Posterior cingulate gyrus (tissue), 11 donors: ENCODE data around the gene PHLDA2.
A peak's percentile ranks its signal among the peaks of the same experiment; 100 is the strongest.
"Not testable (repeated sequence)": the region's sequence is repeated elsewhere in the genome, so short reads cannot be mapped to it uniquely, and the experiment has no call there.

ENCODE experiments used
- DNase-seq, 10 donors: peaks; one replicate each; pipeline versions ENCODE4 v3.0.0 to v3.0.0-alpha.2; 2020 to 2021; ENCODE audit warnings: mixed read lengths in 3 of 10
- intact Hi-C: fragments of 100-400 bp; cut with DNase I; formaldehyde crosslinking; loops from one replicate; pipeline ENCODE4 v1.15.1; 2023

Gene PHLDA2

DNA sequence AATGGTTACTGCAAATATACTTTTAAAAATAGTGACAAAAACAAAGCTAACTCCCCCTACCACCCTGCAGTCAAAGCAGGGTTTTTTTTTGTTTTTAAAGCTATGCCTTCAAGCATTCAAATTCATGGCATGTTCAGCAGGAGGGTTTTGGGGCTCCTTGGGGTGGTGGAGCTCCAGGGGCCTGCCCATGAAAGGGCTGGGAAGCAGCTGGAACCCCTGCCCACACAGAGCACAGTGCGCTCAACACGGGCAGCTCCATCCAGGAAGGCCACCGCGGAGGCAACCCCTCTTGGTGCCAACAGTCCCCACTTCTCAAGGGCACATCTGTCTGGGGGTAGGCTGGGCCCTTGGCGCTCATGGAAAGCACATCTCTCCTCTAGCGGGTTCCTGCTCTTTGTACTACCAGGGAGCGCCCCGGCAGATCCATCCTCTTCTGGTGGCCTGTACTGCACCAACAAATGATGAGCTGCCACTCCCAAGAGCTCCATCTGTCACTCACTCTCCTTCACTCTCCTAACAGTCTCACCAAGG is 16.6 kb upstream of the PHLDA2 start:
- intact Hi-C loops = no loop called here
- peak in 1 of 10 donors; percentile 82 for DNase-seq

GRCh38 chr11:2945031-2945756 is 16.0 kb upstream of the PHLDA2 start:
- peak; percentile 84 to 99 (median 94) for DNase-seq
- intact Hi-C loops = no loop called here

GRCh38 chr11:2944530-2944929 is 15.3 kb upstream of the PHLDA2 start:
- intact Hi-C loops = no loop called here
- DNase-seq = peak in 1 of 10 donors; percentile 81

DNA sequence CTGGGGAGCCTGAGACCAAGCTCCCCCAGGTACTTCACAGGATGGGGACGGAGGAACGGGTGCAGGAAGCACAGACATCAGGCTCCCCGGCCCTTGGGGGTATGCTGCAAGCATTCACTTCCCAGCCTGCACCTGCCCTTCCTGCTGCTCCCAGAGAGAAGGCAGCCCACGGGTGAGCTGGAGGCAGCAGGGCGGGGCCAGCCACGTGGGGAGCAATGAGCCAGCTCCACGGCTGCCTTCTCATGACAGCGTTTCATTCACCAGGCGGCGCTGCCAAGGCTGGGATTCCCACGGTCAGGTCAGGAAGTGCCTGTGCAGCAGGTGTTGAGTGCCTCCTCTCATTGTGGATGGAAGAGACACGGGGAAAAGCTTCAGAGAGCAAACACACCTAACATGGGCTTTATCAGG is 14.5 kb upstream of the PHLDA2 start:
- intact Hi-C loops = no loop called here
- DNase-seq = peak in 2 of 10 donors; percentile 54 to 87

DNA sequence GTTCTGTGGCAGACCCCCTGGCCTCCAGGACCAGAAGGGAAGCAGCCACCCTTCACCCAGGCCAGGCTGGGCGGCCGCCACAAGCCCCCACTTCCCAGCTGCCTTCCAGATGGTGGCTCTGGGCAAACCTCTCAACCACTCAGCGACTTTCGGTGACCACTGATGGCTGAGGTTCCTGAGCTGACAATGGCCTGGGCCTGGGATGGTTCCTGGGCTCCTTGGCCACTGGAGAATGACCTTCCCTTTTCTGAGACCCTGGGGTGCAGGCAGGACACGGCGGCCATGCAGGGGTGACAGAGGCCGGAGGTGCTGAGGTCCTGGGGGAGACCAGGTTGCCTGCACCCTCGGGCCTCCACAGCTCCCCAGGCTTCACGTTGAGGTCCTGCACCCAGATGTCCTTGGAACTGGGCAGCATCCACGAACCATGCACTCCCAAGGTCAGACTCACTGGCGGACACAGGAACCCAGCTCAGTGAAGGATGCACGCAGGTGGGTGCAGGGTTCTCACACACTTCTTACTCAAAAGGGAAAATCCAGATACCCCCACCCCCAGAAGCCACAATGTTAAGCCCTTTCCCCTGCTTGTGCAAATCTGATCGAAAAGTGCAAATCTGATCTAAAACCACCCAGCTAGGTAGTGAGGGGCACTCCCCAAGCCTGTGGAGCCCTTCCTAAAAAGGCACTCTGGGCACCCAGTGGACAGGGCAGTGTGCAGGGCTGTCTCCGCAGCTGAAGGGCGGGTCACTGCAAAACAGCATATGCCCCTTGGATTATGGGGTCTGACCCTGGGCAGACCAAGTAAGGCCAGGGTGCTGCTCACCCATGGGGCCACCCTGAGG is 13.9 kb upstream of the PHLDA2 start:
- peak in 2 of 10 donors; percentile 67 to 70 for DNase-seq
- intact Hi-C loops = no loop called here

DNA sequence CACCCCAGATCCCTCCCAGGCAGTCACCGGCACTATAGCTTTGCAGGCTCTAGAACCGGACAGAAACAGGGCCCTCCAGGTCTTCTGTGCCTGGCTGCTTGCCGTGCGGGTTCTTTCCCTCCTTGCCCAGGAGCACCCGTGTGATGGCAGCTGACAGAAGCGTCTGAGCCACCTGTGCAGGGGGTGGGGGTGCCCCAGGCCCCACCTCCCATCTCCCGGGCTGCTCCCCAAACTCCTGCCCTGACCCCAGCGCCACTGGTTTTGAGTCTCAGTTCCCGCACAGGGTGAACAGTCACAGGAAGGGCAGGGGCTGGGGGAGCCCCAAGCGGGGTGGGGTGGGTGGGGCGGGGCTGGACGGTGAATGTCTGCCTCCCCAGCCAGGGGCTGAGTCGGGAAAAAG is 13.2 kb upstream of the PHLDA2 start:
- DNase-seq = peak in 3 of 10 donors; percentile 40 to 83 (median 49)
- intact Hi-C loops = no loop called here

DNA sequence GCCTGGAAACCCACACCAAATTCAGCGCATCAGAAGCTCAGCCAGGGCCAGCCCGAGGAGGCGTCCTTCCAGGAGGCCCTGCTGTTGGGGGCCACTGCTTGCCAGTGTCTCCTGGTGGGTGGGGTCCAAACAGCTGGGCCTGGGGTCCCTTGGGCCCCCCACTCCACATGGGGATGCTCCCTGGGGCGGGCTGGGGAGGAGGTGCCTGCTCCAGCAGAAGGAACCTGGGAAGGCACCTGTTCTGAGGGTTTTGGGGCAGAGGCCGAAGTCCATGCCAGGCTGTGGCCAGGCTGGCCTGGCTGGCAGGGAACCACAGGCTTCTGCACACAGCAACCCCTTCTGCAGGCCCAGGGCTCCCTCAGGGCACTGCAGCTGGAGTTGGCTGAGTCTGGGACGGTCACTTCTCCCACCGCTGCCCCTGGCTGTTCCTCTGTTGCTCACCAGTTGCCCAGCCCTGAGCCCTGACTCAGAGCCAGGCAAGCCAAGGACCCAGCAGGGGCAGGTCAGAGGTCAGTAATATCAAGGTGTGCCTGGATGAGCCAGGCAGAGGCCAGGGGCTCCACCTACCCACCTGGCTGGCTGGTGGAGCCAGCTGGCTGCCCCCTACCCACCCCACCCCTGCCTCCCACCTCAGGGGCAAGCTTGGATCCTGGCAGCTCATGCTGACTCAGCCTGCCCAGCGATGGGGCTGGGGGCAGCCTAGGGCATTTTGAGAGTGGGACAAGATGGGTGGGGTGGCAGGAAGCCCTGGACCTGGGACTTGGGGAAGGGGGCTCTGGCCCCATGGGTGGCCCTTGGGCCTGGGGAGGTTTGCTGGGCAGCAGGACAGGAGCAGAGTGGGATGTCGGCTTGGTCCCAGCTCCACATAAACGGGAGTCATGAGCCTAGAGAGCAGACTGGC is 12.0 kb upstream of the PHLDA2 start:
- intact Hi-C loops = no loop called here
- DNase-seq = peak in 3 of 10 donors; percentile 7 to 83 (median 63)

DNA sequence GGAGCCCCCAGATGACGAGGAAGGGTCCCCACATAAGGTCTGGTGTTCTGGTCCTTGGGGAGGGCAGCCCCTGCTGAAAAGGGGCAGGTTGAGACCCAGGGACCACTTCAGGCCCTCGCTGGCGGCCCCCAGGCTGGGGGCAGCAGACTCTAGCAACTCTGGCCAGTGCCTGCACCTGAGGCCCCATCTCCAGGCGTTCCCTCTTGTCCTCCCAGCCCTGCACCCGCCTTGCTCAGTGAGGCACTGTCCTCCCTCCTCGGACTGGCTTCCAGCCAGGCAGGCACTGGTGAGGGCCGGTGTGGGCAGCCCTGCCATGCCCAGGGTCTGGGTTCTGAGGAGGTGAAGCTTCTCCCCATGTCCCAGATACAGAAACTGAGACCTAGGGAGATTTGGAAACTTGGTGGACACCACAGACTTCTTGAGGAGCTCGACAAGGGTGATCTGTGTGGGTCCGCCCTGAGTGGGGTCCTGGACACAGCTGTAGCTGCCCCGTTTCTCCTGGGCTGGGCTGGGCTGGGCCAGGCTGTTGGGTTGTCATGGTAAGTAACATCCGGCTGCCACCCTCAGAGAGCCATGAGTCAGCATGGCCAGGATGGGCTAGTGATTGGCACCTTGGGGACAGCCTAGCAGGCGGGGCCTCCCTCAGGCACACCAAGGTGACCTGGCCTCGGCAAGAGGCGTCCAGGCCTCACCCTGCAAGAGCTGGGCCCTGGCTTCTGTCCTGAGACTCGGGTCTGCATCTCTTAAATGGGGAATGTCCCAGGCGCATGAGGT is 11.1 kb upstream of the PHLDA2 start:
- intact Hi-C loops = no loop called here
- DNase-seq = peak in 3 of 10 donors; percentile 11 to 79 (median 49)

- intact Hi-C loops = not testable (repeated sequence)
- DNase-seq = peak in 2 of 10 donors; percentile 10 to 51
Observed at GRCh38 chr11:2938458-2939418, 9.5 kb upstream of the PHLDA2 start.

- intact Hi-C loops, DNase-seq: not testable (repeated sequence)
Observed at GRCh38 chr11:2937641-2938457, 8.6 kb upstream of the PHLDA2 start.

DNA sequence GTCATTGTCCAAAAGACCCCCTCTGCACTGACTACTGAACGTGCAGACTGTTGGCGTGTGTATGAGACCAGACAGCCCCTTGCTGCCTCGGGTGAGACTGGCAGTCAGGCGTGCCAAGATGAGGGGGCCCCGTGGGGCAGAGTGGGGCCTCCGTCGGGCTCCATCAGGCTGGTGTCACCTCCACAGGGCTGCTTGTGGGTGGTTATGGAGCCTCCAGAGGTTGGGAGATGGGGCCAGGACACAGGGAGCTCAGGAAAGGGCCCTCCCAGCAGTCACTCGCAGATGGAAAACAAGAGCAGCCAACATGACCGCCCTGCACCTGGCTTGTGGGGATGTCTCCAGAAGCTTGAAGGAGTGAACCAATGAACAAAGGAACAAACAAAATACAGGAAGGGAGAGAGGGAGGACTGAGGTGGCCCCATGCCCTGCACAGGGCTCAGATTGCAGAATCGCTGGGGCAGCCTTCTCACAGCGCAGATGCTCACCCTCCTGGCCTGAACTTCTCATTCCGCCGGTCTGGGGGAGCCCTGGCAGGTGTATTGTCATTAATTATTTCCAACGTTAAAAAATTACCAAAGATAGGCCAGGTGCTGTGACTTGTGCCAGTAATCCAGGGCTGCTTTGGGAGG is 5.5 kb upstream of the PHLDA2 start:
- peak in 3 of 10 donors; percentile 31 to 71 (median 48) for DNase-seq
- intact Hi-C loops = no loop called here

DNA sequence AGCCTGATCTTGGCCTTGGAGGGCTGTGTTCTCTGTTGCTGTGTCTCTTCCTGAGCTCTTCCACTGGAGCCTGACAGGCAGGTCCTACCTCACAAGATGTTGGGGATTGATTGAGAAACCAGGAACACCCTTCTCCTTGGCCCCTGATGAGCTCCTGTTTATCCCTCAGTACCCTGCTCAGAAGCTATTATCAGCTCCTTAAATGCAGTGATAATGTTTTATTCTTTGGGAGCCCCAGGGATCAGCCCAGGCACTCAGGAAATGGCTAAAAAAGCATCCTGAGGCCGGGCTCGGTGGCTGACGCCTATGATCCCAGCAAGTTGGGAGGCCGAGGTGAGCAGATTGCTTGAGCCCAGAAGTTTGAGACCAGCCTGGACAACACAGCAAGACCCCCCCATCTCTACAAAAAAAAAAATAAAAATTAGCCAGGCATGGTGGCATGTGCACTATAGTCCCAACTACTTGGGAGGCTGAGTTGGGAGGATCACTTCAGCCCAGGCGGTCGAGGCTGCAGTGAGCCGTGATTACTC is 4.9 kb upstream of the PHLDA2 start:
- intact Hi-C loops = no loop called here

DNA sequence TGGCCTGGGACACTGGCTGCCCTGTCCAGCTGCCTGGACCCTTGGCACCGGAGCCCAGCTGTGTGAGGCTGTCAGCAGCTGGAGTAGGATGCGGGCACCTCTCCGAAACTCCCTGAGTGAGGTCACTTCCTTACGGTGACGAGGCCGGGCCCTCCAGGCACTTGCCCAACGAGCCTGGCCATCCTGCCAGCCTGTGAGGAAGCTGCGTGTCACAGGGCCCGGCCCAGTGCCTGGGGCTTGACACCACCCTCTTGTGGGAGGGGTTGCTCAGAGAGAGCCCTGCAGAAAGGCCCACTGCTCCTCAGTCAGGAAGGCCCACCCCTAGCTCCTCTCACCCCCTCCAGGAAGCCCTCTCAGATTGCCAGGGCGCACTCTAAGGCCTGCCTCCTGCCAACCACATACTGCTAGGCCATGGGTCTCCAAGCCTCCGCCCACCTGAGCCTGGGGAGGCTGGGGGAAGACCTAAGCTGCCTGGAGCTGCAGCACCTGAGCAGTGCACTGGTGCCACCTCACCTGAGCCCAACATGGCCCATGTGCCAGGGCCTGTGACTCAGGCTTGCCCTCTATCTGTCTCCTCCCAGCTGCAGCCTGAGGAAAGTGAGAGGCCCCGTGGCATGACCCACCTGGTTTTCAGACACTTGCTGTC is 4.3 kb upstream of the PHLDA2 start:
- intact Hi-C loops = no loop called here
- peak in 5 of 10 donors; percentile 9 to 90 (median 70) for DNase-seq

More for the DNA sequence above, 4.9 kb upstream of the PHLDA2 start:
- DNase-seq = peak in 2 of 10 donors; percentile 35 to 46

DNA sequence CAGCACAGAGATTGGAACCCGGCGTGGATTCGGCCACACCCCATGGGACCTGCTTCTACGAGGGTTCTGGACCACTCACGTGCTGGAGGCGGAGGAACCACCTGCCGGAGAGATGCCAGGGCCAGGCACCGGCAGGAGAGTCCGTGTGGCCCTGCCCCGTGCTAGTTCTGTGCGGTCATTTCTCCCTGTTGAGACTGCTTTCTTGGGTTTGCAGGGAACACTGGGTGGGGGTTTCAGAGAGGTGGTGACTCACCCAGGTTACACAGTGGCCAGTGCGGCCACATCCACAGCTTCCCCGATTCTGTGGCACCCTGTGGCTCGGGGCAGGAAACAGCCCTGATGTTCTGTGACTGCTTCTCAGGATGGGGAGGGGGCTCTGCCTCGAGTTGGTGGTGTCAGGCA is 3.6 kb upstream of the PHLDA2 start:
- DNase-seq = peak in 5 of 10 donors; percentile 4 to 76 (median 54)
- intact Hi-C loops = no loop called here

DNA sequence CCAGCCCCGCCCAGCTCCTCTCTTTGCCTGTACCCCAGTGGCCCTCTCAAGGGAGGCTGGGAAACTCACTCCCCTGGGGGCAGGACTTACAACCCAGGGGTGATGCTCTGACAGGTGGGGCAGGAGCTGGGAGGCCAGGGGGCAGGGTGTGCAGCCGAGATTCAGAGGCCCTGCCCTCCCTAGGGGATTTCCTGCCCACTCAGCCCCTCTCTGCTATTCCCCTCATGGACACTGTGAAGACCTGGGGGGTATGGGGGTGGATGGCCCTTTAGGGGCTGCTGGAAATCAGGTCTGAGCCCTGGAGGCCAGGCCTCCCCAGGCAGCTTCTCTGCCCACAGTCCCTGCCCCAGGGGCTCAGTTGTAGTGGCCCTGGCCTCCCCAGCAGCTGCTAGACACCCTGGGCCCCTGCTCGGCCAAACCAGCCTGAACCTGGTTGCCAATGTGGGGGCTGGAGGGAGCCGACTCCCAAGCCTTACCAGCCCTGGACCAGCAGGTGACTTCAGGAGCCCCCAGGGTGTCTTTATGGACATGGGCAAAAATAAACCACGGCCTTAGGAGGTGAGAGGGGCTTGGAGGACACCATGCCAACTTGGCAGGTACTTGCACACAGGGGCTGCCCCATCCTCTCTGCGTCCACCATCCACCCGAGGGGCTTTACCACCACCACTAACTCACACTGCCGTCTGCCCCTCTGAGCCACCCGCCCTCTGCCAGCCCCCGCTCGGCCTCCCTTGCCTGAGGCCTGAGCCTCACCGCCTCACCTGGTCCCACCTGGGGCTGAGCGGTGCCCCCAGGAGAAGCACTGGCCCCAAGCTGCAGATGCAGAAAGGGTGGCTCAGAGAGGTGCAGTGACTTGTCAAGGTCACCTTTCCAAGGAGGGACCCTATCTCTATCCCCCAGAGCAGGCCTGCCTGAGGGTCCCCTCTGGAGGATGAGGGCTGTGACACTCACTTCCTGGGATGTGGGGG is 2.8 kb upstream of the PHLDA2 start:
- intact Hi-C loops = no loop called here

More for the DNA sequence above, 2.8 kb upstream of the PHLDA2 start:
- DNase-seq = peak in 5 of 10 donors; percentile 4 to 75 (median 35)
